Activated CD4-positive, alpha-beta T cell treated with anti-CD3 and anti-CD28 coated beads for 48 hours (primary cell): Measurements from ENCODE around the gene FAM200A.
"Not testable (repeated sequence)": the region's sequence is repeated elsewhere in the genome, so short reads cannot be mapped to it uniquely, and the experiment has no call there.

Experiments
- DNase-seq: peaks from one replicate; pipeline ENCODE4 v3.0.0-alpha.2; 2020

FAM200A gene

DNA sequence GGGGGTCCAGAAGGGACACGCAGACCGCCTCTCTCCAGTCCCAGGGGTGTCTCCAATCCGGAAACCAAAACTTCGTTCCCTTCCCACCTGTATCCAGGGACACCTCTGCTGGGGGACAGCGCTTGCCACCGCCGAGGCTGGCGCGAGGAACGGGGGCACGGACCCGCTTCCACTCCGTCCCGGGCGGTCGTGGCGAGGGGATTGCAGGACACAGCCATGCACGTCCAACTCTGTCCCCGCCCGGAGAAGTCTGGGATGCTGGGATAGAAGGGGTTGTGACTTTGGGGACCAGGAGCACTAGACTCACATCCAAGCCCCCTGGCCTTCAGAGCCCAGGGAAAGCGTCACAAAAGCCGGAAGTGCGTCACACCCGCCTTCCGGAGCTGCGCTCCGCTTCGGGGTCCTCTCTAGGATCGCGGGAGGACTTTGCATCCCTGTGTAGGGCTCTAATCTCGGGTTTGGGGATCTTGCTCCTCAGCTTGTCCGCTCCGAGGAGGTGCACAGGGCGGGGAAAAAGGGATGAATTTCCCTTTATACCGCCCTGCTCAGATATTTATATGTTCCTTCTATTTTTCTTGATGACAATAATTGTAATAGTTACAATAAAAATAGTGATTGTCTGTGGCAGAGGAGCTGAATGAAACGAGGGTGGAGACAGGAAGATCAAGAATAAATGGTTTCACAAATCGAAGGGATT lies at the start of gene FAM200A:
Gene FAM200A (minus strand): TSS at position 348 of the 697 bp plus-strand sequence. CDS start 3,707 bp downstream, outside the sequence.
- peak; percentile 89 for DNase-seq

DNA sequence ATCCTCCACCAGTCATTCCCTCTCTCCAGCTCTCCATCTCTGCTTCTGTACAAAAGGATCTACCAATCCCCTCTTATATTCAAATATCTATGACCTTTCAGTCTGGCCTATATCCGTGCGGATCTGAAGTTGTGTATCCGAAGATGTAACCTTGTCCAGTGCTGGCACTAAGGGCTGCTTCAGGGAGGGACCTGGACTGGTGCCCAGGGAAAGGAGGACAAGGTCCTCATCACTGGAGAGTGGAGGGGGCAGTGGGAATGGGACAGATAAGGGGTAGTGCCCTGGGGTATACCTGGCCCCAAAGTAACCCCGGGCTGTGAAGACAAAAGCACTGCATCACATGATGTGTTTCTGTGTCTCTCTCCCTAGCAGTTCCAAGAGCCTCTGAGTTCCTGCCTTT lies 47.9 kb upstream of the FAM200A start:
- no peak for DNase-seq

DNA sequence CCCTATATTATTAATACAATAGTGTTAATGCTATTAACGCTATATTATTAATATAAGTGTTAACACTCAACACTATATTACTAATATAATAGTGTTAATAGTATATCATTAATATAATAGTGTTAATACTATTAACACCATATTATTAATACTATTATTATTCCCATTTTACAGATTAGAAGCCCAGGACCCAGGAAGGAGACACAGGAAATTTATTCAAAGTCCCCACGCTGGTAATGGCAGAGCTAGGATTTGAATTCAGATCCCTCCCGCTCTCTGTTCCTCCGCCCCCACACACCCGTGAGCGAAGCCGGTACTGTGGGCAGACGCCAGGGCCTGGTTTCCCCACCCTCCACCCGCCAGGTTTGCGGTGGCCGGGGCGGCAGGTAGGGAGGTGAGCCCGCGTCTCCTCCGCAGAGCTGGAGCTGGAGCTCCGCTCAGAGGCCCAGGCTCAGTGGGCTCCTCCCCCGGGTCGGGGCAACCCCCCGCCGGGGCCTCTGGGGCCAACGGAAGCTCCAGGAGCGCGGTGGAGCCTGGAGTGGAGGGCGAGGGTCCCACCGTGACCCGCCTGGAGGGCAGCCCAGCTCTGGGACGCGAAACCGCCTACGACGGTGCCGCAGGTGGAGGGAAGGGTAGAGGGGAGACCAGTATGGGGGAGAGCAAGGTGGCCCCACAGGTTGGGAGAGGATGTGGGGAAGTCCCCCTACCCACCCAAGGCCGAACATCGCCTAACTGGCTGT lies 46.0 kb upstream of the FAM200A start, which contains the start of gene TMEM225B:
Gene TMEM225B (plus strand): TSS at position 506 of the 740 bp plus-strand sequence. CDS start 6,122 bp downstream, outside the sequence.
- DNase-seq, result peak; percentile 36

DNA sequence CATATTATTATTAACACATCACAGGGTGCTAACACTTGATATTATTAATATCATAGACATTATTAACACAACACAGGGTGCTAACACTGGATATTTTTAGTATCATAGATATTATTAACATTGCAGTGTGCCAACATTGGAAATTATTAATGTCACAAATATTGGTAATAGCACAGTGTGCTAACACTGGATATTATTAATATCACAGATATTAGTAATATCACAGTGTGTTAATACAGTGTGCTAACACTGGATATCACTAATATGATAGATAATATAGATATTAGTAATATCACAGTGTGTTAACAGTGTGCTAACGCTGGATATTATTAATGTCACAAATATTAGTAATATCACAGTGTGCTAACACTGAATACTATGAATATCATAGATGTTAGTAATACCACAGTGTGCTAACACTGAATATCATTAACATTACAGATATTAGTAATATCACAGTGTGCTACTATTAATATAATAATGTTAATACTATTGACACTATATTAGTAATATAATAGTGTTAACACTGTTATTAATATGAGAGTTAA lies 44.6 kb upstream of the FAM200A start:
- no peak for DNase-seq

DNA sequence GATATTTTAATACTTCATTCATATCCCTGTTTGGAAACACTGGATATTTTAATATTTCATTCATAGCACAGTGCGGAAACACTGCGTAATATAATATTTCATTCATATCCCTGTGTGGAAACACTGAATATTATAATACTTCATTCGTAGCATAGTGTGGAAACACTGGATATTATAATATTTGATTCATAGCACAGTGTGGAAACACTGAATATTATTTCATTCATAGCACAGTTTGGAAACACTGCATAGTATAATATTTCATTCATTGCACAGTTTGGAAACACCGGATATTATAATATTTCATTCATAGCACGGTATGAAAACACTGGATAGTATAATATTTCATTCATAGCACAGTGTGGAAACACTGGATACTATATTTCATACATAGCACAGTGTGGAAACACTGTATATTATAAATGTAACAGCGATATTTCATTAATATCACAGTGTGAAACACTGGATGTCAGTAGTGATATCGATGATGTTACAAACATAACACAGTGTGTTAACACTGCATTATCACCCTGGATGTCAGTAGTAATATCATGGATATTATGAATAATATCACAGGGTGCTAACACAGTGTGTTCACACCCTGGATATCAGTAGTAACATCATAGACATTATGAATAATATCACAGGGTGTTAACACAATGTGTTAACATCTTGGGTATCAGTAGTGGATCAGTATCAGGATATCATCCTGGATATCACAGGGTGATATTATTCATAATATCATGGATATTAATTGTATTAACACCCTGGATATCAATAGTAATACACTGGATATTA lies 43.2 kb upstream of the FAM200A start:
- DNase-seq, result no peak

DNA sequence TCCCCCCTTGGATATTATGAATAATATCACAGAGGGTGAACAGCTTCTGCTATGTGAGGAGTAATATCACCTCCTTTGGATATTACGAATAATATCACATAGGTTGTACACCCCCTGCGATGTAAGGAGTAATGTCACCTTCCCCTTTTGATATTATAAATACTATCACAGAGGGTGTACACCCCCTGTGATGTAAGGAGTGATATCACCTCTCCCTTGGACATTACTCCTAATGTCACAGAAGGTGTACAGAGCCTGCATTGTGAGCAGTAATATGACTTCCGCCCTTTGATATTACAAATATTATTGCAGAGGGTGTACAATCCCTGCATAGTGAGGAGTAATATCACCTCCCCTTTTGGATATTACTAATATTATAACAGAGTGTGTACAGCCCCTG lies 37.0 kb upstream of the FAM200A start:
- no peak for DNase-seq

DNA sequence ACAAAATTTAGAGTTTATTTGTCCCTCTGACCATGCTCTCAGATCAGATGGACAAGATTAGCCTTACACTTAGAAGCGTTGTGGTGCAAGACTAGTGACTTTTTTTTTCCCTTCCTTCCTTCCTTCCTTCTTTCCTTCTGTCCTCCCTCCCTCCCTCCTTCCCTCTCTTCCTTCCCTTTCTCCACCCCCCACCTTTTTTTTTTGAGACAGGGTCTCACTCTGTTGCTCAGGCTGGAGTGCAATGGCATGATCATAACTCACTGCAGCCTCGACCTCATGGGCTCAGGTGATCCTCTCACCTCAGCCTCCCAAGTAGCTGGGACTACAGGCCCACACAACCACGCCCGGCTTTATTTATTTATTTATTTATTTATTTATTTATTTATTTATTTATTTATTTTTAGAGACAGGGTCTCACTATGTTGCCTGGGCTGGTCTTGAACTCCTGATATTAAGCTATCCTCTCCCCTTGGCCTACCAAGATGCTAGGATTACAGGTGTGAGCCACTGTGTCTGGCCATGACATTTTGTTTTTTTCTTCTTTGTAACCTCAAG lies 28.9 kb upstream of the FAM200A start:
- DNase-seq, result not testable (repeated sequence)

DNA sequence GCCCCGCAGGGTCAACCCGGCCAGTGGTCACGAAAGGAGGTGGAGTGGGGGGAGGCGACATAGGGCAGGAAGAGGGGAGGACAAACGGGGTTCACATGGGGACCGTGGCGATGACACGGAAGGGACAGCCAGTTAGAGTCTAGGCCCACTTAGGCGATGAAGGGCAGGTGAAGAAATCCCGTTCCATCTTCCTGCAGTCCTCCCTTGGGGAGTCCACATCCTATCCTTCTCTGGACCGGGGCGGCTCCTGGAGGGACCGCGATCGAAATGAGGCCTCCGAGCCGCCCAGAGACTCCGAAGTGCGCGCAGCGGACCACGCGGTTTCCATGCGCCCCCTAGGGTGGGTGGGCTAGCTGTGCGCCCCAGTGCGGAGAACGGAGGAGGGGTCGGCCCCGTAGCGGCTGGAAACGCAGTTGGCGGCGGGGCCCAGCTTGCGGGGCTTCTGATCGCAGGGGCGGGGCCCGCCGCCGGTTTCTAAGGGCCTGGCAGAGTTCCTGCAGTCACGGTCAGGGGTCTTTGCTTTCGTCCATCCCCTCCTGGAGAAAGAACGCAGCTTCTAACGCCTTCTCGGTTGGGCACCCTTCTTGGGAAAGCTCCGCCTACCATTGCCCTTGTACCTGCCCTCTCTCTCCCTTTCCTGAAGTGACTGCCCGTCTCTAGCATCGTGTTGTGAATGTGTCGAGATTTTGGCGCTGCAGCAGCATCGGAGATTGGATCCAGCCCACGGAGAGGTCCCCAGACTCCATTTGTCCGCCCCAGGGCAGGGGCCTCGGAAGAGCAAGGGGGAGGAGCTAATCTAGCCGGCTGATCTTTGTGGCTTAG lies 28.3 kb upstream of the FAM200A start:
- peak; percentile 64 for DNase-seq

DNA sequence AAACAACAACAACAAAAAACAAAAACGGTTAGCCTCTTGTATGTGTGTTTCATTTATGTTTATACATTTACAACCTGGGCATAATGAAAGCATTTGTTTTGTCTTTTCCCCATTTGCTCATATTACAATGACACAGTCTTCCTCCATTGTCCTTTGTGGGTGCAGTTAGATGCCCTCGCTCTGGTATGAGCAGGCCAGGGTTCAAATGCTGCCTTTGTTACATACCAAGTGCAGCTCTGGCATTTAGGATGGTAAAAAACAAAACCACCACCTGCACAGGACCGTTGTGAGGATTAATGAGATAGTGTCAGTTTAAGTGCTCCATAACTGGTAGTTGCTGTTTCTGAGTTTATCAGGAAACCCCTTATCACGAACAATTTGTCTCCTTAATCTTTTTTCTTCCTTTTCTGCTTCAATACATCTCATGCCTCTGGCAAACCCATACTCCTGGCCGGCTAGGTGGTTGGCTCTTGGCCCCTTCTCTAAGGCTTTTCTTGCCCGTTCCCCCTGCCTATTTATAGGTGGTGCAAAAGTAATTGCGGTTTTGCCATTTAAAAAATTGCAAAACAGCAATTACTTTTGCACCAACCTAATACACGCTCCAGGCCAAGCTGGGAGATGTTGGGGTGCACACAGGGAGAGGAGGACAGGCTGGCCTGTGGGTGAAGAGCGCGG lies 27.5 kb upstream of the FAM200A start:
- DNase-seq, result no peak

DNA sequence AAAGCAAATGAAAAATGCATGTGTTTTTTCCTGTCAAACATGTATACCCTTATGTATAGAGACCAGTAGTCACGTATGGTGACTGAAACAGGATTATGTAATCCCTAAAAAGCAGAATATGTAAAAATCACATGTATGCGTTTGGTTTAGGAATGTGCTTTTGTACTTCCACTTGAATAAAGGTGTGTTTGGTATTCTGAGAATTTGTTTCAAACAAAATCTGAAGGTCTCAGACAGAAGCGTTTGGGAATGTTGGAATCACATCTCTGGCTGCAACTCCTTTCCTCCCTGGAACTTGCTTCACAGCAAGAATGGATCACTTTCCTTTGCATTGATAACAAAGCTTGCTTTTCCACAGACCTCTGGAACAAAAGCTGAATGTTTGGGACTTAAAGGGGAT lies 24.3 kb upstream of the FAM200A start:
- no peak for DNase-seq

DNA sequence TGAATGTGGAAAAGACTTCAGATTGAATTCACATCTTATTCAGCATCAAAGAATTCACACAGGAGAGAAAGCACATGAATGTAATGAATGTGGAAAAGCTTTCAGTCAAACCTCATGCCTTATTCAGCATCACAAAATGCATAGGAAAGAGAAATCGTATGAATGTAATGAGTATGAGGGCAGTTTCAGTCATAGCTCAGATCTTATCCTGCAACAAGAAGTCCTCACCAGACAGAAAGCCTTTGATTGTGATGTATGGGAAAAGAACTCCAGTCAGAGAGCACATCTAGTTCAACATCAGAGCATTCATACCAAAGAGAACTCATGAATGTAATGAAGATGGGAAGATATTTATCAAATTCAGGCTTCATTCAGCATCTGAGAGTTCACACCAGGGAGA lies 21.3 kb upstream of the FAM200A start:
- DNase-seq, result no peak

DNA sequence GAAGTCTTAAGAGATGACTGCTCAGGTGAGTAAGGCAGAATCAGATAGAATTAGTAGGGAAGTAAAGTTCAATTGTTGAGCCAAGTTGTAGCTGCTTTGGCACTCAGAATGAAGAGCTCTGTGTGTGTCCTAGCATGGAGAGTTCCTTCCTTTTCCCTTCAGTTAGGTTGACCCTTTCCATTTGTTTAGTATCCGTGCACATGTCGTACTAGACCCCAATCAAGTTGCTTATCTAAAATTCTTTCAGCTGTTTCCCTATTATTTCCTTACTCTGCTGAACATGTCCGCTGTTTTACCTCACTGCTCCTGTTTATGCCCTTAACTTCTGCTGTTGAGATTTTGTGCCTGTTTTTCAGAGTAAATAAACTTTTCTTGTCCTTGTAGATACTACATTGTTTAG lies 19.9 kb upstream of the FAM200A start:
- DNase-seq, result no peak

DNA sequence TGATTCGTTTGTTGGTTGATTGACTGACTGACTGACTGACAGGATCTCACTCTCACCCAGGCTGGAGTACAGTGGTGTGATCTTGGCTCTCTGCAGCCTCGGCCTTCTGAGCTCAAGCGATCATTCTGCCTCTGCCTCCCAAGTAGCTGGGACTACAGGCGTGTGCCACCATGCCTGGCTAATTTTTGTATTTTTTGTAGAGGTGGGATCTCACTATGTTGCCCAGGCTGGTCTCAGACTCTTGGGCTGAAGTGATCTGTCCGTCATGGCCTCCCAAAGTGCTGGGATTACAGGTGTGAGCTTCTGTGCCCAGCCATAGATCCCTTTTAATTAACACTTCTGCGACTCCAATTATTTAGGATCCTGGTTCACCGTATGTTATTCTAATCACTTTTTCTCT lies 16.9 kb upstream of the FAM200A start:
- DNase-seq, result not testable (repeated sequence)

DNA sequence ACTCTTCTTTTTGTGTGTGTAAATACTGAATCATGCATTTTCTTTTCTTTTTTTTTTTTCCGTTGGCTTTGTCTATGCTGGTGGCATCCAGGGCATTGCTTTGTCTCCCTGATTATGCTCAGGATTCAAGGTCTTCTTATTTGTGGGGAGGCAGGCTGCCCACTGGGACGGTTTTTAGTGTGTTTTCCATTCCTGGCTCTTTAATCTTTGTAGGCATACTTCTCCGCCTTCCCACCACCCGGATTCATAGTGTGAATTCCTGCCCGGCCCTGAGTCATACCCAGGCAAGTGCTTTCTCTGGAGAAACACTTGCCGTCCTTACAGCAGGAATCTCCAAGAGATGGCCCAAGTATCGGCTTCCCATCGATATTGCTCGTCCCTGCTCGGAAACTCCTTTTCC lies 11.7 kb upstream of the FAM200A start:
- no peak for DNase-seq

DNA sequence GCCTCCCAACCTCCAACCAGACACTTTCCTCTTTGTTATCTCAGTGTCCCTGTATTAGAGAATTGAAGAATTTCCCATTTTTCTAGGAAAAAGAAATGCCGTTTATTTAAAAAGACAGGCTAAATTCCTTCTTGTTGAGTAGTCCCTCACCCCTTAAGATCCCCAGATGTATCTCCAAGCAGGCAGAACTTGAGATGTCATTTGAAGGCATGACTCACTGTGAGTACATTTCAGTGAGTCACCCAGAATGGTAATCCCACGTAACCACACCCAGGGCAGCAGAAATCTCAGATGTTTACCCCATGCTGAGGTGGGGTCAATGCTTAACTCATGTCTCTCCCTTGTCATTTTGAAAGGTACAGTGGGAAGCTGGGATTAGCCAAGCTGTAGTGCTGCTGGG lies 10.9 kb upstream of the FAM200A start:
- peak; percentile 64 for DNase-seq

DNA sequence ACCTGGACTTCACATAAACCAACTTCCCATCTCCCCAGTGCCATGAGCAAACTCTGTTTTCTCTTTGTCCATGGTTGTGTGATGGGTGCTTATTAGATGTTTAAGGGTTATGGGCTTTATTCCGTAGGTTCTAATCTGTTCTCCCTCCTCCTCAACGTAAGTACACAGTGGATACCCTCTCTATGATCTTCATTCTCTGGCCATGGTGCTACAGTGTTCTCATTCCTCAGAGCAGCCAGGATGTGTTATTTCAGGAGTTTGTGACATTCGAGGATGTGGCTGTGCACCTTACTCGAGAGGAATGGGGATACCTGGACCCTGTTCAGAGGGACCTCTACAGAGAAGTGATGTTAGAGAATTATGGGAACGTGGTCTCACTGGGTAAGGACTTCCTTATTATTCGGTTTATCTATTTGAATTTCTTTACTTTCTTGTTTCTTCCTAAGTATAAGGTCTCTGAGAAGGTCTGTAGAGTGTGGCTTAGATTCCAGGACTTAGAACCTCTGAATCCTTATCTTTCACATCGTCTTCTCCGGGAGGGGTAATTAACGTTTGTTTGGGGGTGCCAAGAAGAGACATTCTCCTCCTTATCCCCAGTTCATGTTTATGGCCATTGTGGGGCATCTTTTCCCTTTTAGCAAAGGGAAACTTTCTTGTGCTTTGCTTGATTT lies 10.3 kb upstream of the FAM200A start:
- DNase-seq, result no peak

DNA sequence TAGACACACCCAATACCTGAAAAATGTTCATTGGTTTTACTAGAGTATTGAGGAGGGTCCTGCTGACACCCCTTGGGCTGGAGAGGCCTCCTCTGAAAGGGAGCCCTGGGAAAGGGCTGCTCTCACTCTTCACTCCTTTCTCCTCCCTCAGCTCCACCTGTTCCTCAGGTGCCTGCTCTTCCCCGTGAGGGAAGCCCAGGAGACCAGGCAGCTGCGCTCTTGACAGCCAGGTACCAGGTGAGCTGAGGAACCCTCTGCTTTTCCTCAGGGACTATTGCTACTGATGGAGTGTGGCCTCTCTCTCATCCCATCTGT lies 9.8 kb upstream of the FAM200A start:
- no peak for DNase-seq

DNA sequence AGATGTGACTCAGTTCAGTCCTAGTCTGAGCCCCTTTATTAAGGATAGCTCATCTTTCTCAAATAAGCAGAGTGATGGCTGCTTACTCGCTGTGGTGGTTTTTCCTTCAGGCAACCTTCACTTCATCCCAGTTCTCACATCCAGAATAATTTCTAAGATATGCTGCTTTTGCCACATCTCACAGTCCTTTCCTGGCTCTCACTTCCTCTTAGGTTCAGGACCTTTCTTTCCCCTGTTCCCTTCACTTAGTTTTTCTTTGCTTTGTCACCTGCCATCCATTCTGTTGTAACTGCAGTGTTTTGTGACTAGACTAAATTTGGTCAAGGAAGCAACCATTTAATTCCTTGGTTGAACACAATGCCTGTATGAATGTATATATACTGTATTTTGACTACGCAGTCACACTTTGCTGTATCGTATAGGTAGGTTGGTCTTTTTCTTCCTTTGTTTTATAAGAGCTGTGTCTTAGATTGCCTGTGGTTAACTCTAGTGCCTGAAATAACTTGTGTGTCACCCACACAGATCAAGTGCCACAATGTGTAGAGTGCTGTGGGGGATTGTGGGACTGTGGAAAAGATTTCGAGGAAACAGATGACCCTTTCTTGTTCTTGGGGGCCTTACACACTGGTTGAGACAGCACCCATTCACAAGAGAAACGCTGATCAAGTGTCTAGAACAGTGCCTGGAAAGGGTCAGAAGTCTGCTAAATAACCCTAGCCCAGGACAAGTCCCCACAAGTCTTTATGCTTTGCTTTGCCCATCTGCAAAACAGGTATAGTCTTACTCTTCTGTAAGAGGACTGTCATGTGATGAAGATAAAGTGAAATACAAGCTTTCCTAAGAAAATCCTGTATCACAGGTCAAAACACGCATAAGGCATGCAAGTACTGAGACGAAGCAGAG lies 9.2 kb upstream of the FAM200A start:
- DNase-seq, result no peak

DNA sequence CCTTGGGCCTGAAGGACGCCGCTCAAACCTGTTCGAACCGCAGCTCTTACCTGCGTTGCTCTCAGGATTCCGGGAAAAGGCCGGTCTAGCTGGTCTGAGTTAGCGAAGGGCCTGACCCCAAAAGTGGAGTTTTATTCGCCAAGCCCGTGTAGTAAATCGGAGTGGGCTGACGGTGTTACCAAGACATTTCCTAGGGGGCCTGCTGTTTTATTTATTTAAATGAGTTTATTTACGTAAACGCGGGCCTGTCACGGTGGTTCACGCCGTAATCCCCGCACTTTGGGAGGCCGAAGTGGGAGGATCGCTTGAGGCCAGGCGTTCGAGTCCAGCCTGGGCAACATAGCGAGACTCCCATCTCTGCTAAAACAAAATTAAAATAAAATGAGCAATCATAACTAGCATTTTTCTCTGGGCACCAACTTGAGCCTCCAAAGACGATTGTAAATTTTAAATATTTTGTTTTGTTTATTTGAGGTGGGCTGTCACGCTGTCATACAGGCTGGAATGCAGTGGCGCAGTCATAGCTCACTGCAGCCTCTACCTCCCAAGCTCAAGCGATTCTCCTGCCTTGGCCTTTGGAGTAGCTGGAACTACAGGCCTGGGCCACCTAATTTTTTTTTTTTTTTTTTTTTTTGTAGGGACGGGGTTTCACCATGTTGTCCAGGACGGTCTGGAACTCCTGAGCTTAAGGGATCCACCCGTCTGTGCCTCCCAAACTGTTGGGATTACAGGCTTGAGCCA lies 7.4 kb upstream of the FAM200A start:
- peak; percentile 19 for DNase-seq
